HG02884 (cell line): Measurements from ENCODE around the gene NR4A3.
A peak's percentile ranks its signal among the peaks of the same experiment; 100 is the strongest.
"Not testable (repeated sequence)": the region's sequence is repeated elsewhere in the genome, so short reads cannot be mapped to it uniquely, and the experiment has no call there.

Experiments
- ATAC-seq: cut with Tn5 transposase; IDR thresholded peaks from one replicate; pipeline ENCODE4 v1.9.1; 2021; ENCODE audit warnings: mild to moderate bottlenecking, moderate library complexity; ENCODE audit not compliant: unreplicated experiment

Gene NR4A3

GRCh38 chr9:99832558-99832864 lies 10.8 kb downstream of the NR4A3 start:
- no peak for ATAC-seq

DNA sequence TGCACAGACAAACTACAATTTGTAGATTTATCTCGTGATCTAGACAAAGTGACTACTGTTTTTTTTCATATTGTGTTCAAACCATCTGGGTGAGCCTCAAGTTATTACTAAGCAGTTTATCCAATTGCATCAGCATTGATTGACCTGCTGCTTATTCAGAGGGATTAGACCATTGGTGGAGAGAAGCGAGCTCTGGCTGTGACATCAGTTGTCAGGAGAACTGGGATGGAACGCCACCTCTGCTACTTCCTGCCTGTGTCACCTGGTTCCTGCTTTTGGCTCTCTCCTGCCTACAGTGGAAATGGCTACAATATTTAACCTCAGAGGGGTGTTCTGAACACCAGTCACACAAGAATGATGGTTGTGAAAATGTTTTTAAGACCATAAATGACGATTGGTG lies 12.1 kb downstream of the NR4A3 start:
- no peak for ATAC-seq

- no peak for ATAC-seq
Measured at GRCh38 chr9:99834474-99834873, 12.8 kb downstream of the NR4A3 start.

DNA sequence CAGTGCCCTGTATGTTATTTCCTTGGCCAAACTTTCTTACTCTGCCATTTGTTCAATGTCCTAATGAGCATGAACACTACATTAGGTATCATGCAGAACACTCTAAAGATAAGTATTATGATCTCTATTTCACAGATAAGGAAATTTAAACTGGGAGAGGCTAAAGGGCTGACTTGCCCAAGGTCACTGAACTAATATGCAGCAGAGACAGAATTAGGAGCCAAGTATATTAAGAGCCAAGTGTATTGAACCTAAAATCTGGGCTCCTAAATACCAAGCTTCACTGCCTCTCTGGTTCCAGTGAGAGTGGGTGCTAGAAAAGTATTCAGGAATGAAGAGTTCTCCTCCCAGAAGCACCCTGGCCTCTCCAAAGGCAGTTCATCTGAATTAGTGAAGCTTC lies 13.5 kb downstream of the NR4A3 start:
- no peak for ATAC-seq

GRCh38 chr9:99835581-99835980 lies 13.9 kb downstream of the NR4A3 start:
- no peak for ATAC-seq

DNA sequence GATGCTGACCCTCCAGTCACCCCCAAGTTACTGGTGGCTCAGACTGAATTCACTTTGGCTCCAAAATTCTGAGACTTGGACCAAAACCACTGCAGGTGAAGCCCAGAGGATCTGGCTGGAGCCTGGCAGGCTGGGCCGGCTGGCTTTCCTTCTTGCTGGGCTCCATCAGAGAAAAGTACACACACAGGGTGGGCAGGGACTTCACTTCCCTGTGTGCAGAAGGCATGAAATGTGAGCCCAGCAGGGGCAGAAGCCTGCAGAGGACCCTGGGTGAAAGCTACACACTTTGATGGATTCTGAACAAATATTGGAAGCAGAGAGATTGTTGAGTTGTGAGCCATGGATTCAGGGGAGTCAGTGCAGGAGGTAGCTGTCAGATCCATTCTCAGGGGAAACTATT lies 18.4 kb downstream of the NR4A3 start:
- ATAC-seq, result no peak

- ATAC-seq, result no peak
Measured at GRCh38 chr9:99845063-99845462, 23.4 kb downstream of the NR4A3 start.

GRCh38 chr9:99848447-99848846 lies 26.8 kb downstream of the NR4A3 start:
- ATAC-seq, result no peak

DNA sequence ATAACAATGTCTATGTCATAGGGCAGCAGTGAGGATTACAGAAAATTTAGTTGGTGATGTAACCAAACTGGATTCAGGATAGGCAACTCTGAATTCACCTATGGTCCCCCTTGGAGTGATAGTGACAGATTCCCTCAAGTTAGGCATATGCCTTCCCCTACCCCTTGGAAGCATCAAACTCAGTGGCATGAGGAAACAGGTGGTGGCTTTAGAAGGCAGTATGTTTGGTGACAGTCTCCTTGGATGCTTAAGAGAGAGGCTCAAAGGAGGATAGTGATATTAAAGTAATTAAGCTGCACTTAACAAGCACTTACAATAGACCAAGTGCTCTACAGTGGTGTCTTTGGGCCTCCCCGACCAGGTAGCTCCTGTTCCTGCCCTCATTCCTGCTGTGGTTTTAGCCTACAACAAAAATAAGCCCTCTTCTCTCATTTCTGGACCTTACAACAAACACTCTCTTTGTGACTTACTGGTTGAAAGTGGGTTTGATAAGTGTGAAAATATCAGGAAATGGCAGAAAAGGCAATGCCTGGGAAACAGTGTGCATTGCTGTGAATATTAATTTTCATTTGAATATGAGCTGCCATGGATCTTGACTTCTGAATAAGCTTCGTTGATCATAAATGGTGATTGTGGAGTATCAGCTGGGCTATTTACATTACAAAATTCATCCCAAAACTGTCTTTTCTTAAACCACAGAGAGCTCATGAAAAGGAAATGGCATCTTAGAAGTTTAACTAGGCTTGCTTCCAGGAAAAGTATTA lies 29.2 kb downstream of the NR4A3 start:
- no peak for ATAC-seq

DNA sequence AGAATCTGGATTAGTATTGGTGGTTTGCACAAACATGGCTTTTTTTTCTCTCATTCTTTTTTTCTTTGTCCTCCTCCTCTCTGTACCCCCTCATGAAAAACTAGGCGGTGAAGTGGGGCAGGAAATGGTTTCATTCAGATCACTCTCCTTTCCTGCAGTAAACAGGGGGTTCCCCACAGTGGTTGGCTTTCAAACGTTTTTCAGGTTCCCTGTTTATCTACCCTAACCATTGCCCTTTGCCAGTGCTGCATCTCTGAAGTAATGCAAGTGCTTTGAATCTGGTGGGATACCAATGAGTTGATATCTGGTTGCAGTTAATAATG lies 29.8 kb downstream of the NR4A3 start:
- peak; percentile 95 for ATAC-seq

- ATAC-seq, result no peak
Measured at GRCh38 chr9:99852617-99853016, 30.9 kb downstream of the NR4A3 start.

DNA sequence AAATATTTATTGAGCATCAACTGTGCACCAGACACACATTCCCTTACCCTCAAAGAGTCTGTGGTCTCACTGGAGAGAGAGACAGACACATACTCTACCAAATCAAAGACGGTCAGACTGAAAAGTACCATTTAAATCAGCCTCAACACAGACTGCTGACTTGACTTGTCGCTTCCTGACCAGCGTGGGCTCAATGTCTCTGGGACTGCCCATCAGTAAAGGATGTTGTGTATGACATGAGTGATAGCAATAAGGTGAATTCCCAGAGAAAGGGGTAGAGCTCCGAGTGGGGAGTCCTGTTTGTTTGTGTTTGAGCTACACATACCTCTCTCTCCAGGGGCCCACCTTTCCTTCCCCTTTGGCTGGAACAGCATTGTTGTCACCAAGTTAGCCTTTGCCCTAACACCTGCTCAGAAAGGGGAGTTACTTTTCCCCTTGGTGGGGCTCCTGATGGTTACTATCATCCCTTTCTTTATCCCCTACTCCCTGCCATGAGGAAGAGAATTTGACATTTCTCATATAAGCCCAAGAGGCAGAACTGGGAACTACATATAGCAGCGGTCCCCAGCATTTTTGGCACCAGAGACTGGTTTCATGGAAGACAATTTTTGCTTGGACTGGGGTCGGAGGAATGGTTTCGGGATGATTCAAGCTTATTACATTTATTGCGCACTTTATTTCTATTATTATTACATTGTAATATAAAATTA lies 33.9 kb downstream of the NR4A3 start:
- no peak for ATAC-seq

GRCh38 chr9:99857576-99857975 lies 35.9 kb downstream of the NR4A3 start:
- not testable (repeated sequence) for ATAC-seq

GRCh38 chr9:99858087-99858486 lies 36.4 kb downstream of the NR4A3 start:
- ATAC-seq, result no peak

- no peak for ATAC-seq
Measured at GRCh38 chr9:99859243-99859980, 37.7 kb downstream of the NR4A3 start.

- ATAC-seq, result no peak
Measured at GRCh38 chr9:99860266-99860665, 38.6 kb downstream of the NR4A3 start.

DNA sequence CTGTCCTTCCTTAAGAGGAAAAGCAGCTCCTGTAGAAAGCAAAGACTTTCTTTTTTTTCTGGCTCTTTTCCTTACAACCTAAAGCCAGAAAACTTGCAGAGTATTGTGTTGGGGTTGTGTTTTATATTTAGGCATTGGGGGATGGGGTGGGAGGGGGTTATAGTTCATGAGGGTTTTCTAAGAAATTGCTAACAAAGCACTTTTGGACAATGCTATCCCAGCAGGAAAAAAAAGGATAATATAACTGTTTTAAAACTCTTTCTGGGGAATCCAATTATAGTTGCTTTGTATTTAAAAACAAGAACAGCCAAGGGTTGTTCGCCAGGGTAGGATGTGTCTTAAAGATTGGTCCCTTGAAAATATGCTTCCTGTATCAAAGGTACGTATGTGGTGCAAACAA lies 42.3 kb downstream of the NR4A3 start:
- no peak for ATAC-seq

- ATAC-seq, result no peak
Measured at GRCh38 chr9:99866398-99866797, 44.7 kb downstream of the NR4A3 start.

- no peak for ATAC-seq
Measured at GRCh38 chr9:99867536-99867935, 45.9 kb downstream of the NR4A3 start.

DNA sequence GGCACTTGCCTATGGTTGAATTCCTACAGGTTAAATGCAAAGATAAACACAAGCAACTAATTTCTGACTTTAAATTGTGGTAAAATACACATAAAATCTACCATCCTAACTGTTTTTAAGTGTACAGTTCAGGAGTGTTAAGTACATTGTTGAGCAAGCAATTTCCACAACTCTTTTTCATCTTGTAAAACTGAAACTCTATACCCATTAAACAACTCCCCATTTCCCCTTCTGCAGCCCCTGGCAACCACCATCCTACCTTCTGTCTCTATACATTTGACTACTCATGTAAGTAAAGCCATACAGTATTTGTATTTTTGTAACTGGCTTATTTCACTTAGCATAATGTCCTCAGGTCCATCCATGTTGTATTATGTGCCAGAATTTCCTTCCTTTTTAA lies 46.3 kb downstream of the NR4A3 start:
- ATAC-seq, result no peak

DNA sequence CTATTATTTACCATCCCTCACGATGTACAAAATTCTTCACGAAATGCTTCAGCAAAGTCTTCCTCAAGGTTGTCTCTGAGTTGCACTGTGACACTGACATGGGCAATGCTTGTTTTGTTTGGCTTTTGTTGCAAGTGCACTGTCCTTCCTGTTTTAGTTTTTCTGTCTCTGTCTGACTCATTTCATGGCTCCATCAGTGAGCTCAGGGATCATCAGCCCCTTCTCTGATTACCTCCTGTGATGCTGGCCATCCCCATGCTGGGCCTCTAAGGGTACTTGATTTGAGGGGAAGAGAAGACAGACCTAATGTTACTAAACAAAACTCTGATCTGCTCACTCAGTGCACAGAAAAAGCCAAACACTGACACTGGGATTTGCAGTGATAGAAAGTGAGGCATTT lies 47.2 kb downstream of the NR4A3 start:
- peak; percentile 76 for ATAC-seq

GRCh38 chr9:99870126-99870525 lies 48.4 kb downstream of the NR4A3 start:
- no peak for ATAC-seq
